Measurements from ENCODE around the gene SLC39A11. TPM values are rescaled to one million over a fixed set of nuclear protein-coding genes. Genes with fewer than 3 reads are reported as not detected.

SLC39A11 gene
- total and polyA plus RNA-seq, 2 of the 13 experiments (the other 11 are each of a cell fraction or from before 2014, with no cell fraction given), result 17.2 to 31.5 TPM

DNA sequence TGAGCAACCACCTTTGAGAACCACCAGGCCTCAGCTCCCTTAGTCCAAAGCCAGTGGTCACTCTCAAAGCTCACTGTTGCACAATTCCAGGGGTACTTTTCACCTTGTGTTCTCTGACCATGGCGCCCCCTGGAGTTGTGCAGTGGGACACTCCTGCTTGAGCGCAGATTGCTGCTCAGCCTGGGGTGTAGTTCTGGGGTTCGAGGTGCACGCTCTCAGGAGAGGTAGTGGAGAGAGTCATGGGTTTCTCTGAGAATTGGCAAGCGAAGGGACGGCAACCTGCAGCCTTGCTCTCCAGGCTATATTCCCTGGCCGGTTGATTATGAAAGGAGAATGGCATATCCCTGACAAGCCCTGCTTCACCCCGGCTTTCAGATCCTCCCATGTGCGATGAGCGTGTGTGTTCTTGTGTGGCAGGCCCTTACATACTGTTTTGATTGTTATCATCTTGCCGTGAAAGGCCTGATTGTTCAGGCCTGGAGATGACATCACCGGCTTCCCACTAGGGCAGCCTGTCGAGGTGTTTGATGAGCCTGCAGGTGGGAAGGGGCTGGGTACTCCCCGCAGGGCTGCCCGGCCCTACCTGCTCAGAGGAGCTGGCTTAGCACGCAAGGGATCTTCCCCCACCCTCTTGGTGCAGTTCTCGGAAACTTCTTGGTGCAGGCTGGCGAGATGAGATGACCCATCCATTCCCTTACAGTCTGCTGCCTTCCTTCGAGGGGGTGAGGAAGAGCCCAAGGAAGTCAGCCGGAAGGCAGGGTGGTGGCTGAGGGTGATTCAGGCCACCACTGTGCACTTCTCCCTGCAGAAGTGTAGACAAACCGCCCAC is 431.2 kb downstream of the SLC39A11 start (continued):
- no peak for TF ChIP-seq ZNF790 (CRISPR knock-in tag; IDR thresholded peaks at IDR 0.05; ENCODE audit: borderline replicate concordance)
- no peak for TF ChIP-seq E2F5 (CRISPR knock-in tag; conservative IDR thresholded peaks at IDR 0.05)
- peak; percentile 87 for TF ChIP-seq ZFX (CRISPR knock-in tag; IDR thresholded peaks at IDR 0.05; ENCODE audit: low read depth)
- no peak for TF ChIP-seq SIX1 (CRISPR knock-in tag; IDR thresholded peaks at IDR 0.05; ENCODE audit: borderline replicate concordance)
- no peak for TF ChIP-seq ZNF446 (CRISPR knock-in tag; IDR thresholded peaks at IDR 0.05)
- no peak for TF ChIP-seq GLMP (CRISPR knock-in tag; IDR thresholded peaks at IDR 0.05; ENCODE audit: borderline replicate concordance)
- TF ChIP-seq SNAPC5 (CRISPR knock-in tag; IDR thresholded peaks at IDR 0.05; ENCODE audit: borderline replicate concordance), result no peak
- no peak for TF ChIP-seq ZNF354B (CRISPR knock-in tag; IDR thresholded peaks at IDR 0.05)
- no peak for TF ChIP-seq ZFP90 (CRISPR knock-in tag; IDR thresholded peaks at IDR 0.05; ENCODE audit: borderline replicate concordance)
- TF ChIP-seq, protein P1, sequence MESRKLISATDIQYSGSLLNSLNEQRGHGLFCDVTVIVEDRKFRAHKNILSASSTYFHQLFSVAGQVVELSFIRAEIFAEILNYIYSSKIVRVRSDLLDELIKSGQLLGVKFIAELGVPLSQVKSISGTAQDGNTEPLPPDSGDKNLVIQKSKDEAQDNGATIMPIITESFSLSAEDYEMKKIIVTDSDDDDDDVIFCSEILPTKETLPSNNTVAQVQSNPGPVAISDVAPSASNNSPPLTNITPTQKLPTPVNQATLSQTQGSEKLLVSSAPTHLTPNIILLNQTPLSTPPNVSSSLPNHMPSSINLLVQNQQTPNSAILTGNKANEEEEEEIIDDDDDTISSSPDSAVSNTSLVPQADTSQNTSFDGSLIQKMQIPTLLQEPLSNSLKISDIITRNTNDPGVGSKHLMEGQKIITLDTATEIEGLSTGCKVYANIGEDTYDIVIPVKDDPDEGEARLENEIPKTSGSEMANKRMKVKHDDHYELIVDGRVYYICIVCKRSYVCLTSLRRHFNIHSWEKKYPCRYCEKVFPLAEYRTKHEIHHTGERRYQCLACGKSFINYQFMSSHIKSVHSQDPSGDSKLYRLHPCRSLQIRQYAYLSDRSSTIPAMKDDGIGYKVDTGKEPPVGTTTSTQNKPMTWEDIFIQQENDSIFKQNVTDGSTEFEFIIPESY (CRISPR knock-in tag; IDR thresholded peaks at IDR 0.05), result peak; percentile 74
- TF ChIP-seq ZNF451 (CRISPR knock-in tag; IDR thresholded peaks at IDR 0.05), result no peak
- TF ChIP-seq EP300 (IDR thresholded peaks at IDR 0.05; ENCODE audit: low read depth in 2 of 2, low read length in 2 of 2), result peak in 1 of 2 experiments; percentile 78; a peak in 3 of 4 replicates
- TF ChIP-seq EP300 (CRISPR knock-in tag; IDR thresholded peaks at IDR 0.05; ENCODE audit: borderline replicate concordance), result peak; percentile 83
- no peak for TF ChIP-seq ZNF770 (CRISPR knock-in tag; IDR thresholded peaks at IDR 0.05)
- no peak for TF ChIP-seq HOXA7 (CRISPR knock-in tag; IDR thresholded peaks at IDR 0.05)
- no peak for TF ChIP-seq MAFG (CRISPR knock-in tag; IDR thresholded peaks at IDR 0.05)
- no peak for TF ChIP-seq ZNF570 (CRISPR knock-in tag; IDR thresholded peaks at IDR 0.05; ENCODE audit: borderline replicate concordance)
- no peak for TF ChIP-seq SATB2 (CRISPR knock-in tag; IDR thresholded peaks at IDR 0.05)
- no peak for TF ChIP-seq MBNL3 (CRISPR knock-in tag; conservative IDR thresholded peaks at IDR 0.05)
- no peak; the same call in 1 of the 2 replicates for TF ChIP-seq ZBTB20 (CRISPR knock-in tag; IDR thresholded peaks at IDR 0.05; ENCODE audit: borderline replicate concordance, low read depth)
- 0 out of 2 replicates have a peak, but pooled peaks have one; percentile 8 for TF ChIP-seq PBX2 (CRISPR knock-in tag; IDR thresholded peaks at IDR 0.05)
- TF ChIP-seq RFX3 (CRISPR knock-in tag; IDR thresholded peaks at IDR 0.05), result no peak

Measured in HepG2 (cell line).